K562 (cell line): ENCODE measurements around the gene NADK. TPM values are rescaled to one million over a fixed set of nuclear protein-coding genes. Genes with fewer than 3 reads are reported as not detected.
"Not testable (repeated sequence)": the region's sequence is repeated elsewhere in the genome, so short reads cannot be mapped to it uniquely, and the experiment has no call there.

Experiments used
- ATAC-seq: fragments of 200-7000 bp; cut with Tn5 transposase; 3 replicates; pipeline ENCODE4 v1.9.1; 2020; ENCODE audit warnings: moderate library complexity
- BruUV-seq: library from RNA; stranded (reverse); fragments of 400-500 nt; replicated peaks from 2 replicates; lab custom pipeline; 2021; lab: Mats Ljungman, UMichigan
- CTCF ChIA-PET: fragments of 300-600 bp; formaldehyde crosslinking; extraction: SDS; loops from one replicate; lab custom pipeline; 2021; ENCODE audit warnings: low intra/inter-chr PET ratio; lab: Yijun Ruan, JAX
- POLR2A ChIA-PET: fragments of 300-600, 350-650 bp; sonication (Branson Sonifier 250); formaldehyde crosslinking; extraction: SDS; loops from one replicate; lab custom pipeline; 2021; ENCODE audit warnings: antibody characterized with exemption, inconsistent platforms; lab: Yijun Ruan, JAX
- DNase-seq, 4 experiments: peaks; one replicate each; pipeline versions ENCODE4 v3.0.0 to v3.0.0-alpha.2; 2011 to 2018; ENCODE audit warnings: low spot score in 3 of 4, mixed read lengths in 3 of 4; ENCODE audit errors: extremely low read depth in 1 of 4
- FAIRE-seq: peaks from 2 replicates; lab custom pipeline; 2011; peaks lifted over from hg19 to GRCh38; lab: Jason Lieb, UNC
- H2AFZ ChIP-seq: 2 replicates; pipeline ENCODE4 v1.6.0; 2011; ENCODE audit warnings: low read depth, low read length, control low read depth, inconsistent platforms
- H3K27ac ChIP-seq: fragments of 200-600 bp; 3 replicates; pipeline ENCODE4 v1.8.0; 2011; ENCODE audit warnings: low read depth, mild to moderate bottlenecking, control low read depth, inconsistent platforms, low read length, moderate library complexity, mixed read lengths; ENCODE audit errors: extremely low read depth
- H3K27me3 ChIP-seq, 2 experiments: fragments of 300-600 bp in 1 of 2; 2 replicates in 1 of 2; 3 replicates in 1 of 2; pipeline versions ENCODE4 v1.6.0 to v1.8.0; 2011; ENCODE audit warnings: inconsistent platforms in 2 of 2, low read length in 2 of 2, mild to moderate bottlenecking in 1 of 2, mixed read lengths in 1 of 2, moderate library complexity in 1 of 2; ENCODE audit not compliant: control insufficient read depth in 2 of 2, insufficient read depth in 2 of 2
- H3K36me3 ChIP-seq: fragments of 300-600 bp; 3 replicates; pipeline ENCODE4 v1.8.0; 2011; ENCODE audit warnings: mild to moderate bottlenecking, low read length, inconsistent platforms; ENCODE audit not compliant: control insufficient read depth, insufficient read depth
- H3K4me1 ChIP-seq, 2 experiments: fragments of 200-600 bp in 1 of 2; replicated peaks in 1 of 2; 2 replicates in 1 of 2; 3 replicates in 1 of 2; pipeline versions ENCODE4 v1.5.1 to v1.8.0; 2011; ENCODE audit warnings: inconsistent platforms in 2 of 2, low read length in 2 of 2, mild to moderate bottlenecking in 1 of 2, mixed read lengths in 1 of 2, moderate library complexity in 1 of 2; ENCODE audit not compliant: control insufficient read depth in 2 of 2, insufficient read depth in 2 of 2
- H3K4me2 ChIP-seq: 2 replicates; pipeline ENCODE4 v1.6.1; 2011; ENCODE audit warnings: low read length, control low read depth, inconsistent platforms, mixed read lengths; ENCODE audit not compliant: insufficient read depth
- H3K4me3 ChIP-seq: fragments of 200-600 bp; sonication (generic), shearing (Covaris generic); 2 replicates; pipeline ENCODE4 v1.5.1; 2016; ENCODE audit warnings: control low read depth, inconsistent platforms
- H3K79me2 ChIP-seq: fragments of 200-600 bp; 3 replicates; pipeline ENCODE4 v1.8.0; 2011; ENCODE audit warnings: low read length, inconsistent platforms; ENCODE audit not compliant: control insufficient read depth, insufficient read depth
- H3K9ac ChIP-seq, 2 experiments: 2 replicates each; pipeline versions ENCODE4 v1.6.0 to v1.6.1; 2011; ENCODE audit warnings: low read depth in 2 of 2, low read length in 2 of 2, control low read depth in 1 of 2, inconsistent platforms in 1 of 2, mild to moderate bottlenecking in 1 of 2, mixed read lengths in 1 of 2; ENCODE audit not compliant: insufficient read depth in 1 of 2
- H3K9me1 ChIP-seq: one replicate; pipeline ENCODE4 v1.6.0; 2011; ENCODE audit warnings: inconsistent platforms, mild to moderate bottlenecking, low read length, moderate library complexity; ENCODE audit not compliant: control insufficient read depth, insufficient read depth
- H3K9me3 ChIP-seq: replicated peaks from 2 replicates; pipeline ENCODE4 v1.5.1; 2011; ENCODE audit warnings: low read depth, low read length, inconsistent platforms; ENCODE audit not compliant: control insufficient read depth, insufficient read depth
- H4K20me1 ChIP-seq: replicated peaks from 2 replicates; pipeline ENCODE4 v1.6.1; 2011; ENCODE audit warnings: low read length, inconsistent platforms, mixed read lengths; ENCODE audit not compliant: control insufficient read depth, insufficient read depth
- HOMEZ ChIP-seq: fragments of 250-450 bp; sonication (Bioruptor Pico); IDR thresholded peaks from 2 replicates; pipeline ENCODE4 v1.4.0; 2020; ENCODE audit warnings: mild to moderate bottlenecking, moderate library complexity
- MCM5 ChIP-seq: fragments of 450-650 bp; IDR thresholded peaks from 2 replicates; pipeline ENCODE4 v1.6.1; 2016; ENCODE audit warnings: low read depth
- RBFOX2 ChIP-seq: fragments of 200-400 bp; formaldehyde crosslinking; IDR thresholded peaks from 2 replicates; pipeline ENCODE4 v1.6.1; 2017; ENCODE audit warnings: low read depth, mild to moderate bottlenecking, low read length, moderate library complexity
- SIRT6 ChIP-seq: IDR thresholded peaks from one replicate; pipeline ENCODE4 v1.6.1; 2012; ENCODE audit warnings: low read depth, mild to moderate bottlenecking, control low read depth, inconsistent platforms, low read length, moderate library complexity
- TARDBP ChIP-seq: fragments of 450-650 bp; IDR thresholded peaks from 2 replicates; pipeline ENCODE4 v1.6.1; 2016
- ZBED1 ChIP-seq: IDR thresholded peaks from 2 replicates; pipeline ENCODE4 v1.6.1; 2014
- ZBTB49 ChIP-seq: sonication (generic); formaldehyde crosslinking; IDR thresholded peaks from 2 replicates; pipeline ENCODE4 v1.8.0; 2022; ENCODE audit warnings: missing genetic modification reagents, mild to moderate bottlenecking, borderline replicate concordance
- ZFP36 ChIP-seq: fragments of 150-350 bp; IDR thresholded peaks from 2 replicates; pipeline ENCODE4 v1.6.1; 2018; ENCODE audit warnings: low read length, low read depth; ENCODE audit not compliant: partially characterized antibody
- WGBS: fragments of 100-300 bp; shearing (Covaris generic); methylation state at CpG from one replicate; pipeline ENCODE4 v1.1.6; 2016; ENCODE audit warnings: low coverage, mixed read lengths; ENCODE audit not compliant: insufficient coverage; ENCODE audit errors: missing lambda C conversion rate; 5-methylcytosine and 5-hydroxymethylcytosine counted together
- in situ Hi-C: fragments of 300-500 bp; cut with MboI; formaldehyde crosslinking; loops from 4 replicates; pipeline ENCODE4 v1.15.0; 2018; ENCODE audit warnings: inconsistent platforms, mixed read lengths
- intact Hi-C: fragments of 100-400 bp; cut with micrococcal nuclease; formaldehyde crosslinking; loops from 2 replicates; pipeline ENCODE4 v1.14.2; 2022
- polyA plus RNA-seq, 8 experiments: library from polyadenylated mRNA; depleted of rRNA in 4 of 8; stranded (reverse) in 5 of 8; unstranded in 3 of 8; fragments of >200 nt; fragmentation: Nextera tagmentation in 2 of 8; fragmentation: Illumina TruSeq in 1 of 8; extraction: Ambion mirVana in 2 of 8; extraction: Trizol in 1 of 8; gene quantifications; 2 replicates each; pipeline versions ENCODE4 v1.2.1 to v1.2.3, GENCODE V29; 2011 to 2014; ENCODE audit warnings: inconsistent platforms in 1 of 8, missing spikeins in 1 of 8
- total RNA-seq, 7 experiments: library from RNA; depleted of rRNA in 6 of 7; stranded (reverse); fragments of >200 nt in 6 of 7; fragmentation: Illumina TruSeq in 2 of 7; extraction: Trizol in 2 of 7; gene quantifications; 2 replicates each; pipeline versions ENCODE4 v1.2.1 to v1.2.3, GENCODE V29; 2011 to 2021; ENCODE audit warnings: low replicate concordance in 1 of 7

Gene NADK
- total and polyA plus RNA-seq, 9 of the 15 experiments (the other 6 are each of a cell fraction or from before 2014, with no cell fraction given) = 1.5 to 135 (median 75.1) TPM

GRCh38 chr1:1752190-1752589 lies 26.1 kb downstream of the NADK start (continued):
- no peak for TF ChIP-seq MCM5

GRCh38 chr1:1749941-1750340 lies 28.3 kb downstream of the NADK start:
- ATAC-seq, H3K9me1 ChIP-seq, POLR2A ChIA-PET, H2AFZ ChIP-seq, H3K9ac ChIP-seq, FAIRE-seq, in situ Hi-C loops, H3K27me3 ChIP-seq, H4K20me1 ChIP-seq, H3K9me3 ChIP-seq, H3K4me3 ChIP-seq, intact Hi-C loops, CTCF ChIA-PET, H3K4me2 ChIP-seq, H3K27ac ChIP-seq, BruUV-seq, H3K79me2 ChIP-seq, DNase-seq: not testable (repeated sequence)
- H3K36me3 ChIP-seq = peaks cover 29% of the 10 kb centered on the region; the same call in 2 of the 3 replicates
- peaks cover 6 to 30% of the 10 kb centered on the region in 2 experiments; a peak in 3 of 5 replicates for H3K4me1 ChIP-seq
- 97% methylated on average over 5 of the region's 9 CpGs for WGBS

GRCh38 chr1:1748686-1749321 lies 29.5 kb downstream of the NADK start:
- ChIA-PET POLR2A (interaction anchor here (0.6 to 1.0 kb wide), 3 partner anchors 9 to 311 kb away, joined by 3 read pairs; no protein-coding TSS in a partner anchor), CTCF (no interaction called here)
- Histone ChIP-seq H3K27me3 (no peaks in the 10 kb centered on the region), H3K4me1 (peaks cover 6 to 24% of the 10 kb centered on the region in 2 experiments; a peak in 3 of 5 replicates), H3K9me1 (peaks cover 4% of the 10 kb centered on the region), H3K4me3 (no peak overlapping the region), H2AFZ (0 out of 2 replicates have a peak overlapping the region, but pooled peaks have one; percentile 28), H3K9ac (peak overlapping the region in 1 of 2 experiments; percentile 70; a peak in 2 of 4 replicates), H3K9me3 (no peaks in the 10 kb centered on the region), H4K20me1 (no peaks in the 10 kb centered on the region), H3K79me2 (no peaks in the 10 kb centered on the region), H3K4me2 (peak overlapping the region; percentile 38; the same call in 1 of the 2 replicates), H3K27ac (no peak overlapping the region; the same call in 2 of the 3 replicates), H3K36me3 (peaks cover 18% of the 10 kb centered on the region; the same call in 2 of the 3 replicates)
- DNase-seq (peak; percentile 43 to 66 (median 48)), ATAC-seq (no peak), FAIRE-seq (peak; percentile 15)
- 47% methylated on average over 17 of the region's 18 CpGs for WGBS
- in situ Hi-C loops (no loop called here), intact Hi-C loops (no loop called here)
- BruUV-seq = no TSS peak
- TF ChIP-seq SIRT6 = no peak
- TF ChIP-seq ZBED1 = no peak
- TF ChIP-seq ZFP36 = no peak
- peak; percentile 38; the same call in 1 of the 2 replicates for TF ChIP-seq RBFOX2
- TF ChIP-seq ZBTB49 = no peak
- no peak for TF ChIP-seq TARDBP
- no peak for TF ChIP-seq HOMEZ (CRISPR knock-in tag)
